Measurements from ENCODE around the gene DDA1. TPM values are rescaled to one million over a fixed set of nuclear protein-coding genes. Genes with fewer than 3 reads are reported as not detected.
A peak's percentile ranks its signal among the peaks of the same experiment; 100 is the strongest.

The DDA1 gene
- total and polyA plus RNA-seq, 2 of the 13 experiments (the other 11 are each of a cell fraction or from before 2014, with no cell fraction given): 24.5 to 26.0 TPM

DNA sequence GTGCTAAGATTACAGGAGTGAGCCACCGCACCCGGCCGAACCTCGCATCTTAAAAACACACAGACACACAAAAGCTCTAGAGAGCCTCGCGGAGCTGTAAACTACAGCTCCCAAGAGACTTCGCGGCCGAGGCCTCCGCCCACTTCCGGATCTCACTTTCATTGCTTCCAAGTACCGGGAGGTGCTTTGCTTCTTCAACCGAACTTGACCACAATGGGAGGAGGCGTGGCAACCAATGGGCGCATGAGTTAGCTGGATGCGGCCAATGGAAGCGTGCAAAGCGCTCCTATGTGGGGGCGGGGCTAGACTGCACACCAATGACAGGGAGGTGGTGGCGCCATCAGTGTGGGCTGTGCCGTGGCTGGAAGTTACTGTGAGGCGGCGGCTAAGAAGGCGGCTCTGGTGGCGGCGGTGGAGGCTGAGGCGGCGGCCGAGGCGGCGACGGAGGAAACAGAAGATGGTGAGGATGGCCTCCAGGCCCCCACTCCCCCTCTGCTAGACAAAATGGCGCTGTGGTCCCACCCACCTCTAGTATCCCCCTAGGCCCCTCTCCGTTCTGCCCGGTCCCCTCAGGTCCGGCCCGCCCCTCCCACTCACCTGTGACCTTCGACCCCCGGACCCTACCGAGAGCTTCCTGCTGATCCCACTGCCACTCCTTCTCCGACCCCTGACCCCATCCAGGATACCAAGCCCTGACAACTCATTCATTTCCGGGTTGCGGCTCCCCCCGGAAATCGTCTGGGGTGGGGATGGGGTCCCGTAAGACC is at the start of gene DDA1 (continued):
- TF ChIP-seq ZBTB49 (CRISPR knock-in tag; IDR thresholded peaks at IDR 0.05; ENCODE audit: borderline replicate concordance) (no peak), RAD21 (CRISPR knock-in tag; IDR thresholded peaks at IDR 0.05) (no peak), MEF2D (CRISPR knock-in tag; IDR thresholded peaks at IDR 0.05) (no peak), THAP9 (CRISPR knock-in tag; IDR thresholded peaks at IDR 0.05; ENCODE audit: borderline replicate concordance) (peak; percentile 70; the same call in 1 of the 2 replicates), HMGA1 (CRISPR knock-in tag; conservative IDR thresholded peaks at IDR 0.05) (no peak), RBAK (CRISPR knock-in tag; IDR thresholded peaks at IDR 0.05) (no peak), ZSCAN9 (CRISPR knock-in tag; IDR thresholded peaks at IDR 0.05; ENCODE audit: borderline replicate concordance) (no peak; the same call in 1 of the 2 replicates), TEF (CRISPR knock-in tag; IDR thresholded peaks at IDR 0.05) (no peak), HMG20A (CRISPR knock-in tag; IDR thresholded peaks at IDR 0.05; ENCODE audit: borderline replicate concordance) (no peak), ATF6 (CRISPR knock-in tag; conservative IDR thresholded peaks at IDR 0.05) (no peak), HNRNPUL1 (IDR thresholded peaks at IDR 0.05; ENCODE audit: low read depth, low read length) (no peak), TBP (CRISPR knock-in tag; IDR thresholded peaks at IDR 0.05) (no peak), AFF4 (CRISPR knock-in tag; IDR thresholded peaks at IDR 0.05) (no peak), ZNF547 (CRISPR knock-in tag; IDR thresholded peaks at IDR 0.05) (no peak), ZNF350 (CRISPR knock-in tag; IDR thresholded peaks at IDR 0.05; ENCODE audit: borderline replicate concordance, low read depth) (peak; percentile 61)
- TF ChIP-seq, protein P1, sequence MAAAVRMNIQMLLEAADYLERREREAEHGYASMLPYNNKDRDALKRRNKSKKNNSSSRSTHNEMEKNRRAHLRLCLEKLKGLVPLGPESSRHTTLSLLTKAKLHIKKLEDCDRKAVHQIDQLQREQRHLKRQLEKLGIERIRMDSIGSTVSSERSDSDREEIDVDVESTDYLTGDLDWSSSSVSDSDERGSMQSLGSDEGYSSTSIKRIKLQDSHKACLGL (CRISPR knock-in tag; IDR thresholded peaks at IDR 0.05): no peak
